ENCODE results near the gene NRXN3.

- no peak for TF ChIP-seq ZBTB49 (tag by site-specific recombination; IDR thresholded peaks at IDR 0.05; ENCODE audit: low read depth)
- no peak for TF ChIP-seq ZNF302 (tag by site-specific recombination; IDR thresholded peaks at IDR 0.05; ENCODE audit: low read depth)
- no peak for TF ChIP-seq ZNF76 (tag by site-specific recombination; IDR thresholded peaks at IDR 0.05; ENCODE audit: borderline replicate concordance, low read depth)
Measured at GRCh38 chr14:78278464-78279250, 108.5 kb downstream of the NRXN3 start.
